Nucleus accumbens (tissue), 56 donors: ENCODE results near the gene HSPBP1.

Experiments
- DNase-seq, 56 donors: peaks; one replicate each; lab custom pipeline; 2025; lab: John Stamatoyannopoulos, UW

The HSPBP1 gene

GRCh38 chr19:55305491-55305890 lies 25.6 kb upstream of the HSPBP1 start:
- DNase-seq = peak in 2 of 56 donors; percentile 8 to 16

GRCh38 chr19:55304980-55305379 lies 25.1 kb upstream of the HSPBP1 start:
- DNase-seq = no peak

GRCh38 chr19:55304279-55304978 lies 24.5 kb upstream of the HSPBP1 start:
- DNase-seq = no peak

GRCh38 chr19:55303477-55303876 lies 23.6 kb upstream of the HSPBP1 start:
- DNase-seq = no peak

- no peak for DNase-seq
Measured at GRCh38 chr19:55302318-55302703, 22.4 kb upstream of the HSPBP1 start.

DNA sequence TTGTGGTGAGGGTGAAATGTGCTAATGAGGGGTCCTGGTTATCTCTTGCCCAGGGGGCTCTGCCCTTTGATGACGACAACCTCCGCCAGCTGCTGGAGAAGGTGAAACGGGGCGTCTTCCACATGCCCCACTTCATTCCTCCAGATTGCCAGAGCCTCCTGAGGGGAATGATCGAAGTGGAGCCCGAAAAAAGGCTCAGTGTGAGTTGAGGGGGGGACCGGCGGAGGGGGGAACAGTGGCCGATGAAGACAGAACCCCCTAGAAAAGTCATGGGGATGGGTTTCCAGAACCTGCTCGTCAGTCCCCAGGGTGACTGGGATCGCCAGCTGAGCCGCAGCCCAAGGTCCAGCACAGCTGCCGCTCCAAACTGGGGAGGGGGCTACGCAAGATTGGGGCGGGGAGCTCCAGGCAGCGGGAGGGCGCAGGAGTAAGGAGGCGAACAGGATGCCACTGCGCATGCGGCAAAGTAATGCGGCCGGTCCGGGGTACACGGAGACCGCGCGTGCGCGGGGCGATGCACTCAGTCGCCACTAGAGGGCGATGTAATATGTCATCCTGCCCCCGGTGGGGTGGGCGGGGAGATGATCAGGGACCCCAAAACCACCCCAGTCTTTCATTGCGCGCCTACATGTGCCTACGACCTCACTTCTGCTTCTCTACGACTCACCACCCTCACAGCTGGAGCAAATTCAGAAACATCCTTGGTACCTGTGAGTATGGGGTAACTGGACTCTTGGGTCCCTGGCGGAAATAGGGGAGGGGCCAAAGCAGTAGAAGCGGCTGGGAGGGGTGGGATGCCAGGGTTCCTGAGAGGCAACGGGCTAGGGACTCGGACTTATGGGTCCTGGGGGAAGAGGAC lies 21.8 kb upstream of the HSPBP1 start:
- DNase-seq = peak in 54 of 56 donors; percentile 36 to 91 (median 74)

DNA sequence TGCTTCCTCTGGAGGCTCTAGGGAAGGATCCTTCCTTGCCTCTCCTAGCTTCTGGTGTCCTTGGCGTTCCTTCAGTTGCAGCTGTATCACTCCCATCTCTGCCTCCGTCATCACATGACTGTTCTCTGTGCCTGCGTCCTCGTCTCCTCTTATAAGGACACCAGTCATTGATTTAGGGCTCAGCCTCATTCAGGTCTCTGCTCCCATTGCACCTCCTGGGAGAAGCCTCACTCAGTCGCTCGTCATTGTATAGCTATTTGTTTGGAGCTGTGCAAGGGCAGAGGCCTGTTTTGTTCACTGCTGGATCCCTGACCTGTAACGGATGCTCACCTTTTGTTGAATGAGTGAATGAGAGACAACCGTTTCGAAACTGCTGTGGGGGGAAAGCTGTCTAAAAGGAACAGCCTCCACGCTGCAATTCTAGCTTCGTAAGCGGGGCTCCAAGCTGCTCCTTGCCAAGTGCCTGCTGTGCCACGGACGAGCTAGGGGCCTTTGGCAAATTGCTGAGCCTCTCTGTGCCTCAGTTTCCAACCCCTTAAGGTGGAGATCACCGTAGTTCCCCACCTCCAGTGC lies 21.1 kb upstream of the HSPBP1 start:
- peak in 25 of 56 donors; percentile 6 to 58 (median 30) for DNase-seq

DNA sequence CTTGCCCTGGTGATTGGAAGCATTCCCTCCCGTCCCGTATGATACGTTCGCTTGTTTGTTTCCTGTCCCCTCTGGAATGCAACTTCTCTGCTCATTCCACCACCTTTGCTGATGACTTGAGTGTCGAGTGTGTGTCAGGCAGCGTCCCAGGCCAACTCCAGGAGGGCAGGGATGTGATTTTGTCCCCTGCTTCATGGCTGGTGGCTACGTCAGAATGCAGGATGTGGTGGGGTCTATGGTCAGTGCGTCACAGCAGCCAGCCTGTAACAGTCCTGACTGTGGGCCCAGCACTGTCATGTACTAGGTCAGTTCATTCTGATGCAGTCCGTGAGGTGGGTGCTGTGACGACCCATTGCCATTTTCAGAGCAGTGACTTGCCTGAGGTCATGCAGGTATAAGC lies 20.1 kb upstream of the HSPBP1 start:
- DNase-seq = no peak

DNA sequence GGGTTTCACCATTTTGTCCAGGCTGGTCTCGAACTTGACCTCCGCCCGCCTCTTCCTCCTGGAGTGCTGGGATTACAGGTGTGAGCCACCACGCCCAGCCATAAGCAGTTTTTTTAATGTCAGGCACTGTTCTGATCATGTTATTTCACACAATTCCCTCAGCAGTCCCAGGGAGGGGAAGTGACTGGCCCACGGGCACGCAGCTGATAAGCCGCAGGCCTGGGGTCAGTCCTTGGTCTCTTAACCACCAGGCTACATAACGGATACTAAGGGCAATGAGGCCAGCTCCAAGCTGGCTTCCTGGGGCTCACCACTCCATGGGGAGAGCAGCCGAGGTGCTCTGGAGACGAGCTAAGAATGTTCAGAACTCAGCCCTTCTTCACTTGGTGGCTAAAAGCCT lies 17.4 kb upstream of the HSPBP1 start:
- DNase-seq = no peak

DNA sequence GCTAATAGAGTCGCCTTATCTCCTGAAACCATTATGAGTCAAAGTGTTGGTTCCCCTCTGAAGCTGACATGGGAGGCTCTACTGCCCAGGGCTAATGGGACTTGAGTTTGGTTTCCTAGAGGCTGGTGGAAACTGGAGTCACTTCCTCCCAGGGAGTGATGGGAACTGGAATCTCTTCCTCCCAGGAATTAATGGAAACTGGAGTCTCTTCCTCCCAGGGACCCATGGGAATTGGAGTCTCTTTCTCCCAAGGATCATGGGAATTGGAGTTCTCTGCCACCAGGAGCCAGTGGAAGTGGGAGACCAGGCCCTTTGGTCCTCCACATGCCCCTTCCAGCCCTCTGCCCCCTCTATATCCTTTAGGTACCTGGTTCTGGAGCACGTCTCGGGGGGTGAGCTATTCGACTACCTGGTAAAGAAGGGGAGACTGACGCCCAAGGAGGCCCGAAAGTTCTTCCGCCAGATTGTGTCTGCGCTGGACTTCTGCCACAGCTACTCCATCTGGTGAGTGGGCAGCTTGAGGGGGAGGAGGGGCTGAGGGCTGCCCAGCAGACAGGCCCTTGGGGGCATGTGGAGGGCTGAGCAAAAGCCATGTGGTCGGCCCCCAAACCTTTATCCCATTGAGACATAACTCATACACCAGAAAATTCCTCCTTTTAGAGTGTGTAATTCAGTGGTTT lies 9.3 kb upstream of the HSPBP1 start:
- peak in 1 of 56 donors; percentile 14 for DNase-seq

DNA sequence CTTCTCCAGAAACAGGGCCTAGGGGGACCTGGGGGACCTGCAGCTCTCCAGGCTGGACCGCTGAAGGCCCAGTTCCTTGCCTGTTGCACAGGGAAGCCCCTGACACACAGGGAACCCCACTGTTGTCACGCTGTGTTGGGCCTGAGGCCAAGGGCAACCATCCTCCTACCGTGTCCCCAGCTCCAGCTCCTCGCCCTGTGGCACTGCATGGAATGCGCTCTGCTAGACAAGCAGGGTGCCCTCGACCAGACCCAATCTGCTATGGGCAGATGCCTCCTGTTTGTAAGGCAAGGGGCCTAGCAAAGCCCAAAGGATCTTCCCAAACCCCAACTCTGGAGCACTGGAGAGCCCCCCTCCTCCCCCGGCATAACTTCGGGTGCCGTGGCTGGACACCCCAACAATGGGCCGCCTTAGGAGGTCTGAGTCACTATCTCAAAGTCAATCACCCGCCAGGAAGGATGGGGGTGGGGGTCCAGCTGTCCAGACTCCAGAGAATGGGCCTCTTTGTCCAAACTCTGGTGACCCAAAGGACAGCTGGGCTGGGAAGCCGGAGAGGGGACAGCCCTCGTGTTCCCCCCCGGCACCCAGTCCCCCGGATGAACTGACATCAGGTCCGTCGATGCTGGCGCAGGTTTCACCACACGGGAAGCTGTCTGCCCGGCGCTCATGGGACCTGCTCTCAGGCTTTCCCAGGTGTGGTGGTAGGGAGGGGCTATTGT lies 7.6 kb upstream of the HSPBP1 start:
- DNase-seq = peak in 54 of 56 donors; percentile 42 to 96 (median 87)

GRCh38 chr19:55285229-55285890 lies 5.5 kb upstream of the HSPBP1 start:
- DNase-seq = peak in 14 of 56 donors; percentile 14 to 61 (median 28)

GRCh38 chr19:55284405-55285058 lies 4.6 kb upstream of the HSPBP1 start:
- peak in 6 of 56 donors; percentile 11 to 61 (median 34) for DNase-seq

GRCh38 chr19:55283548-55284377 lies 3.9 kb upstream of the HSPBP1 start, which contains the start of gene BRSK1:
Gene BRSK1 (plus strand): TSS chr19:55283997. CDS start chr19:55284443, 446 bp downstream.
- peak in 54 of 56 donors; percentile 22 to 90 (median 79) for DNase-seq

GRCh38 chr19:55279340-55279739 lies 570 bp downstream of the HSPBP1 start:
- no peak for DNase-seq

GRCh38 chr19:55278391-55279135 lies 1.3 kb downstream of the HSPBP1 start:
- DNase-seq = no peak

GRCh38 chr19:55277494-55277893 lies 2.4 kb downstream of the HSPBP1 start:
- no peak for DNase-seq
